SH-SY5Y (cell line): ENCODE measurements around the gene WDPCP.

Experiments
- GATA2 ChIP-seq: IDR thresholded peaks from 2 replicates; pipeline ENCODE4 v1.6.1; 2011; ENCODE audit warnings: mild to moderate bottlenecking, low read depth, low read length
- GATA3 ChIP-seq: IDR thresholded peaks from 2 replicates; pipeline ENCODE4 v1.6.1; 2011; ENCODE audit warnings: low read depth, mild to moderate bottlenecking, low read length, moderate library complexity

DNA sequence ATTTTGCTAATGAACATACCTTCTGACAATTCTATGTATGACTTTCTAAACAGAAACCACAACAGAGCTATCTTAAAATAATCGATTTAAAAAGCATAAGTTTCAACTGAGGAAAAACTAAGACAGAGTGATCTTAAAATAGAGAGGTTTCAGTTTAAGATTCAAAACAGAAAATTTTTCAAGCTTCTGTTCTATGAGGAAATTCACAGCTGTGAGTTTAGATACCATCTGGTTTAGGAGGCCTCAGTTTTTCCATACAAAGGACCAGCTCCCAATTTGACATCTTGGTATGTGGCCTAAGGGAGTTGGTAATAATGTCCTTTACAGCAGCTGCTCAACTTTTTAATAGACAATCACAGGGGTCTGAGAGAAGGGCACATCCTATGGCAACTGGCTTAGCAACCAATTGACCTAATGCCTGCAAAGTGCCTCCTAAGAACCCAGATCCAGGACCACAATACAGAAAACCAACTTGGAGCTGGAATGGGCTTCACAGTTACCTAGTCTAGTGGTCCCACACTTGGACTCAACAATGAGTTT lies 40.2 kb upstream of the WDPCP start:
- TF ChIP-seq GATA2 (no peak), GATA3 (no peak)
